GM18505 (cell line): Measurements from ENCODE around the gene SCFD1.

ENCODE experiments used
- ATAC-seq: cut with Tn5 transposase; IDR thresholded peaks from one replicate; pipeline ENCODE4 v1.9.1; 2021; ENCODE audit not compliant: unreplicated experiment
- POLR2A ChIP-seq: IDR thresholded peaks from 4 replicates; pipeline ENCODE4 v1.6.1; 2011; ENCODE audit warnings: borderline replicate concordance; ENCODE audit not compliant: insufficient read depth, insufficient read length; ENCODE audit errors: extremely low read depth

Gene SCFD1

GRCh38 chr14:30770376-30770775 is 148.3 kb downstream of the SCFD1 start:
- TF ChIP-seq POLR2A: no peak
- ATAC-seq: no peak

GRCh38 chr14:30771595-30771994 is 149.5 kb downstream of the SCFD1 start:
- ATAC-seq: no peak
- no peak for TF ChIP-seq POLR2A

GRCh38 chr14:30779210-30779609 is 157.1 kb downstream of the SCFD1 start:
- no peak for ATAC-seq

More at GRCh38 chr14:30779210-30779609, 157.1 kb downstream of the SCFD1 start:
- no peak for TF ChIP-seq POLR2A
